GM12864 (cell line): ENCODE measurements around the gene ZFP36L1.

Experiments
- DNase-seq: peaks from one replicate; pipeline ENCODE4 v3.0.0-alpha.2; 2011; ENCODE audit warnings: low read depth
- H3K4me3 ChIP-seq: 2 replicates; pipeline ENCODE4 v1.5.1; 2011; ENCODE audit warnings: mild to moderate bottlenecking, low read depth, low read length, control low read depth
- CTCF ChIP-seq: IDR thresholded peaks from 2 replicates; pipeline ENCODE4 v1.5.1; 2011; ENCODE audit warnings: low read depth, mild to moderate bottlenecking, moderate library complexity, low read length, control low read depth, inconsistent platforms; ENCODE audit errors: missing control alignments

Gene ZFP36L1

GRCh38 chr14:68810173-68811153 is 17.6 kb upstream of the ZFP36L1 start:
- no peak for TF ChIP-seq CTCF

GRCh38 chr14:68809524-68809923 is 16.7 kb upstream of the ZFP36L1 start:
- no peak for DNase-seq
- H3K4me3 ChIP-seq = no peak overlapping the region
- no peak for TF ChIP-seq CTCF

More at GRCh38 chr14:68810173-68811153, 17.6 kb upstream of the ZFP36L1 start:
- H3K4me3 ChIP-seq = no peak overlapping the region
- DNase-seq = no peak

- no peak for TF ChIP-seq CTCF
- no peak overlapping the region for H3K4me3 ChIP-seq
- DNase-seq = no peak
These were observed 16.0 kb upstream of the ZFP36L1 start for GRCh38 chr14:68808696-68809480.

GRCh38 chr14:68807987-68808386 is 15.1 kb upstream of the ZFP36L1 start:
- no peak overlapping the region for H3K4me3 ChIP-seq
- no peak for TF ChIP-seq CTCF
- no peak for DNase-seq

- no peak for TF ChIP-seq CTCF
- no peak for DNase-seq
- H3K4me3 ChIP-seq = no peak overlapping the region
These were observed 14.3 kb upstream of the ZFP36L1 start for GRCh38 chr14:68807148-68807600.

- H3K4me3 ChIP-seq = no peak overlapping the region
- TF ChIP-seq CTCF = no peak
- no peak for DNase-seq
These were observed 13.8 kb upstream of the ZFP36L1 start for GRCh38 chr14:68806526-68807147.
